Left lung (tissue), 10 donors: ENCODE results near the gene APLNR. TPM values are rescaled to one million over a fixed set of nuclear protein-coding genes. Genes with fewer than 3 reads are reported as not detected.

ENCODE experiments used
- ATAC-seq: fragments of 200-7000 bp; cut with Tn5 transposase; one replicate; pipeline ENCODE4 v1.9.1; 2020; ENCODE audit warnings: moderate library complexity
- DNase-seq, 4 donors: peaks; one replicate each; pipeline ENCODE4 v3.0.0-alpha.2; 2013 to 2020
- H3K27ac ChIP-seq, 2 donors: fragments of 200-600 bp; sonication (generic) in 1 of 2; one replicate each; pipeline versions ENCODE4 v1.5.0 to v1.8.0; 2020 to 2021
- H3K27me3 ChIP-seq, 2 donors: fragments of 200-600 bp; sonication (generic) in 1 of 2; one replicate each; pipeline versions ENCODE4 v1.5.0 to v1.8.0; 2020 to 2021
- H3K36me3 ChIP-seq, 2 donors: fragments of 200-600 bp; sonication (generic) in 1 of 2; one replicate each; pipeline versions ENCODE4 v1.5.0 to v1.8.0; 2020 to 2021
- H3K4me1 ChIP-seq, 2 donors: fragments of 200-600 bp; one replicate each; pipeline ENCODE4 v1.8.0; 2021
- H3K4me3 ChIP-seq, 2 donors: fragments of 200-600 bp; sonication (generic) in 1 of 2; one replicate each; pipeline versions ENCODE4 v1.5.0 to v1.8.0; 2020 to 2021; ENCODE audit warnings: mild to moderate bottlenecking in 1 of 2
- H3K9me3 ChIP-seq, 2 donors: fragments of 200-600 bp; sonication (generic) in 1 of 2; one replicate each; pipeline versions ENCODE4 v1.5.0 to v1.8.0; 2020 to 2021
- intact Hi-C, 2 donors: fragments of 100-400 bp; cut with DNase I; formaldehyde crosslinking; loops; one replicate each; pipeline versions ENCODE4 v1.11.2 to v1.14.2; 2022
- polyA plus RNA-seq, 6 donors: library from polyadenylated mRNA; unstranded; fragments of 120-200 nt; gene quantifications; one replicate each; pipeline ENCODE4 v1.2.1, GENCODE V29; 2013; ENCODE audit not compliant: insufficient read length in 6 of 6
- total RNA-seq, 2 donors: library from RNA; stranded (reverse); fragmentation: NEBNext Ultra II Directional; extraction: Animal tissue kit (Norgen Biotek cat#: 25700); gene quantifications; one replicate each; pipeline ENCODE4 v1.2.1, GENCODE V29; 2021
- TF ChIP-seq, protein P1 (sequence below), 2 donors: fragments of 200-600 bp; sonication (generic) in 1 of 2; IDR thresholded peaks; one replicate each; pipeline versions ENCODE4 v1.5.0 to v1.8.0; 2021; ENCODE audit warnings: antibody characterized with exemption in 2 of 2
- donor health status: DM: no; HTN: yes; CAD: no.
- donor health status: DM: no; HTN: no; CAD: no.

Gene APLNR
- total and polyA plus RNA-seq, 8 donors: 11.2 to 189 (median 144) TPM

DNA sequence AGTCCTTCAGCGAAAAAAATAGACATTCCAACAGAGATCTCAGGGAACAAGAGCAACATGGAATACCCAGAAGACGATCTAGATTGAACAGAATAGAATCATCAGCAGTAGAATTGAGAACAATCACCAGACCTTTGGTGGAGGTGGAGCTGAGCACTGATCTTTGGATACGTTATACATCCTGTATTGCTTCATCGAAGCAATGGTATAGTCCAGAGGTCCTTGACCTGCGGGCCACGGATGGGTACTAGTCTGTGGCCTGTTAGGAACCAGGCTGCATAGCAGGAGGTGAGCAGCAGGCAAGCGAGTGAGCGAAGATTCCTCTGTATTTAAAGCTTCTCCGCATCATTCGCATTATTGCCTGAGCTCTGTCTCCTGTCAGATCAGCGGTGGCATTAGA, 37.7 kb downstream of the APLNR start:
- Histone ChIP-seq H3K36me3 (no peaks in the 10 kb centered on the region), H3K27me3 (no peaks in the 10 kb centered on the region), H3K4me1 (peaks cover 4 to 6% of the 10 kb centered on the region in 2 donors), H3K9me3 (no peaks in the 10 kb centered on the region), H3K27ac (no peak overlapping the region), H3K4me3 (no peak overlapping the region)
- intact Hi-C loops: no loop called here
- no peak for DNase-seq
- TF ChIP-seq, protein P1, sequence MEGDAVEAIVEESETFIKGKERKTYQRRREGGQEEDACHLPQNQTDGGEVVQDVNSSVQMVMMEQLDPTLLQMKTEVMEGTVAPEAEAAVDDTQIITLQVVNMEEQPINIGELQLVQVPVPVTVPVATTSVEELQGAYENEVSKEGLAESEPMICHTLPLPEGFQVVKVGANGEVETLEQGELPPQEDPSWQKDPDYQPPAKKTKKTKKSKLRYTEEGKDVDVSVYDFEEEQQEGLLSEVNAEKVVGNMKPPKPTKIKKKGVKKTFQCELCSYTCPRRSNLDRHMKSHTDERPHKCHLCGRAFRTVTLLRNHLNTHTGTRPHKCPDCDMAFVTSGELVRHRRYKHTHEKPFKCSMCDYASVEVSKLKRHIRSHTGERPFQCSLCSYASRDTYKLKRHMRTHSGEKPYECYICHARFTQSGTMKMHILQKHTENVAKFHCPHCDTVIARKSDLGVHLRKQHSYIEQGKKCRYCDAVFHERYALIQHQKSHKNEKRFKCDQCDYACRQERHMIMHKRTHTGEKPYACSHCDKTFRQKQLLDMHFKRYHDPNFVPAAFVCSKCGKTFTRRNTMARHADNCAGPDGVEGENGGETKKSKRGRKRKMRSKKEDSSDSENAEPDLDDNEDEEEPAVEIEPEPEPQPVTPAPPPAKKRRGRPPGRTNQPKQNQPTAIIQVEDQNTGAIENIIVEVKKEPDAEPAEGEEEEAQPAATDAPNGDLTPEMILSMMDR (IDR thresholded peaks at IDR 0.05): no peak
- ATAC-seq: no peak

DNA sequence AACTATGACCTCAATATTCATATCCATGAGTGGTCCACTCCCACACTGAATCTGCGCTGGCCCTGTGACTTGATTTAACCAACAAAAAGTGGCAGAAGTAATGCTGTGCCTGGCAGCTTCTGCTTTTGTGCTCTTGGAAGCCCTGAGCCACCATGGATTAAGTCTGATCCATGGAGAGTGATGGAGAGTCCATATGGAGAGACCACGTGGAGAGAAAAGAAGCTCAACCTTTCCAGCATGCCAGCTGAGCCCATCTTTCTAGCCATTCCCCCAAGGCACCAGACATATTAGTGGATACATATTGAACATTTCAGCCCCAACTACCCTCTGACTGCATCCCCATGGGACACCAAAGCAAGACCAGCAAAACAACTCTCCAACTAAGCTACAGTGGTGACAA, 39.3 kb downstream of the APLNR start:
- Histone ChIP-seq H3K27ac (no peak overlapping the region), H3K27me3 (no peaks in the 10 kb centered on the region), H3K36me3 (no peaks in the 10 kb centered on the region), H3K9me3 (no peaks in the 10 kb centered on the region), H3K4me1 (peaks cover 0 to under 1% of the 10 kb centered on the region in 2 donors), H3K4me3 (no peak overlapping the region)
- no peak for DNase-seq
- ATAC-seq: no peak
- intact Hi-C loops: no loop called here
- TF ChIP-seq, protein P1 (IDR thresholded peaks at IDR 0.05): no peak

DNA sequence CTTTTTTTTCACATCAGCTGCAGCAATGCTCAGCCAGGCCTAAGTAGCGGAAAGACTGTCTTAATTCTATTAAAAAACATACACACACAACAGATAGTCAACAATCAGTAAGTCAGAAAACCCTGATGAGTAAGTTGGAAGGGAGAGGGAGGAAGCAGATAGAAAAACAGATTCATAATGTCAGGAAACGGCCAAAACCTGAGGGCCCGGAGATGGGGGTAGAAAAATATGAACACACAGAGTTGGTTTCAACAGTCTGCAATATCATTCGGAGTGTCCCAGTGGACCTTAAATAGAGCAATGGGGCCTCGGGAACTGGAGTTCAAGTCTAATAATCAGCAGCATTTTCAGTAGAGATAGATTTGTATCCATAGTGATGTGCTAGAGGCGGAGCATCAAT, 40.5 kb downstream of the APLNR start:
- no peaks in the 10 kb centered on the region for H3K4me1 ChIP-seq
- intact Hi-C loops: no loop called here
- H3K4me3 ChIP-seq: no peak overlapping the region
- DNase-seq: no peak
- ATAC-seq: no peak
- no peaks in the 10 kb centered on the region for H3K36me3 ChIP-seq
- TF ChIP-seq, protein P1 (IDR thresholded peaks at IDR 0.05): no peak
- H3K9me3 ChIP-seq: no peaks in the 10 kb centered on the region
- peak overlapping the region in 1 of 2 donors; percentile 20 for H3K27ac ChIP-seq
- H3K27me3 ChIP-seq: no peaks in the 10 kb centered on the region

DNA sequence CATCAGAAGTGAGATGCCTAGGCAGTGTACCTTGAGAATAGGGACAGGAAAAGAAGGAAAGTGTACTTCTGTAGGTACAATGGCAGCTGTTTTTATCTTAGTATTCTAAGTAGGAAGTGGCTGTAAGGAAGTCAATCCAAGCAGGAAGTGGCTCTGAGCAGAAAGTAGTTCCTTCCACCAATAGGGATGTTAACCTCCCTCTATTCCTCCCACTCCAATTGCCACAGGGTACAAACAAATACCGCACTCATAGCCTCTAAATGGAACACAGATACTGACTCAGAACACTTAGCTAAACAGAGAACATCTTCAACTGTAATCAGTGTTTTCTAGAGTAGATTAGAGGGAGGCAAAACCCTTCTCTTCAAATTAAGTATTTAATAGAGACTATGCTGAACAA, 44.7 kb downstream of the APLNR start:
- H3K4me3 ChIP-seq: no peak overlapping the region
- H3K9me3 ChIP-seq: no peaks in the 10 kb centered on the region
- H3K4me1 ChIP-seq: no peaks in the 10 kb centered on the region
- no peak for DNase-seq
- ATAC-seq: no peak
- no peak overlapping the region for H3K27ac ChIP-seq
- no peaks in the 10 kb centered on the region for H3K27me3 ChIP-seq
- H3K36me3 ChIP-seq: no peaks in the 10 kb centered on the region
- TF ChIP-seq, protein P1 (IDR thresholded peaks at IDR 0.05): no peak
- intact Hi-C loops: no loop called here

DNA sequence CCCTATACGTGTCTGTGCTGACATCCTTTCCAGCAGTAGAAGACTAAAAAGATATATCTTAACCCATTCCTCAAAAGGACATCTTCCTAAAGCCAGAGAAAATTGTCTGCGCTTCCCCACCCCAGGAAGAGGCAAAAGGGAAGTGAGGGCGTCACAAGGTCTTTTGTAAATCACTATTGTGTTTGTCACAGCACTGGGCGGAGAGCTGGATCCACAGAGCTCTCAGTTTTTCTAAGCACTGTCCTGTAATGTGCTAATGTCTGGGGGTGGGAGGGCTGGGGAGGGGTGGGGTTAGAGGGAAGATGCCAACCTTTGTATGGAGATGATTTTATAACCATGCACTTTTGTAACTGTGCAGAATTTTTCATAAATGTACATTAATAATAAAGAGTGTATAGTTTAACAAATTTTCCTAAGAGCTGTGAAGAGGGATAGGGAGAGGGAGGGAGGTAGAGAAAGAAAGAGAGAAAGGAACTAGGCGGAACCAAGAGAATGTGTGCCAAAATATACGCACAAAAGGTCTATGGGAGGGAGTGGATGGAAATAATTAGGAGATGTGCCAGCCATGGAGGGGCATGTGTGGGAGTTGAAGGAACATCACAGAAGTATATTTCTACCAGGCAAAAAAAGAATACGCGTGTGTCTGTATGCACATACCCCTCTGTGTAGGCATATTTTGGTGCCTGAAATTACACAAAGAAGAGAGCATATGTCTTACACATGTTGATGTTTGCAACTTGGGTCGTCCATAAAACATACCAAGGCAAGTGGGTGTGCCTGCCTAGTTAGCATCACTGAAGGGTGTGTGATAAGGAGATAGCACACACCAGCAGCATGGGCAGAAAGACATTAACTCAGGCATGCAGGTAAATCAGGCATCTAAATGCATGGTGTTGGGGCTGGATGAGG, 45.5 kb downstream of the APLNR start:
- intact Hi-C loops: no loop called here
- Histone ChIP-seq H3K36me3 (no peaks in the 10 kb centered on the region), H3K4me3 (no peak overlapping the region), H3K9me3 (no peaks in the 10 kb centered on the region), H3K27ac (no peak overlapping the region), H3K4me1 (no peaks in the 10 kb centered on the region), H3K27me3 (no peaks in the 10 kb centered on the region)
- TF ChIP-seq, protein P1 (IDR thresholded peaks at IDR 0.05): no peak
- DNase-seq: no peak
- no peak for ATAC-seq
